Activated naive CD4-positive, alpha-beta T cell treated with anti-CD3 and anti-CD28 coated beads for 36 hours (primary cell): ENCODE results near the gene BAG5. TPM values are rescaled to one million over a fixed set of nuclear protein-coding genes. Genes with fewer than 3 reads are reported as not detected.

Experiments
- CTCF ChIA-PET: fragments of 350-600 bp; sonication (Branson Sonifier 250); formaldehyde crosslinking; loops from one replicate; lab custom pipeline; 2021; ENCODE audit warnings: antibody characterized with exemption; lab: Charles Lee
- DNase-seq: peaks from one replicate; pipeline ENCODE4 v3.0.0-alpha.2; 2020
- H3K27ac Mint-ChIP-seq: one replicate; pipeline ENCODE4 v1.8.0; 2021; ENCODE audit warnings: mild to moderate bottlenecking, mixed read lengths
- H3K27me3 Mint-ChIP-seq: one replicate; pipeline ENCODE4 v1.8.0; 2021; ENCODE audit warnings: low read depth, mixed read lengths
- H3K36me3 Mint-ChIP-seq: one replicate; pipeline ENCODE4 v1.8.0; 2021; ENCODE audit warnings: low read depth, mixed read lengths
- H3K4me1 Mint-ChIP-seq: one replicate; pipeline ENCODE4 v1.8.0; 2021; ENCODE audit warnings: low read depth, mixed read lengths
- H3K4me3 Mint-ChIP-seq: one replicate; pipeline ENCODE4 v1.8.0; 2021; ENCODE audit warnings: mild to moderate bottlenecking, moderate library complexity, mixed read lengths
- H3K9me3 Mint-ChIP-seq: one replicate; pipeline ENCODE4 v1.8.0; 2021; ENCODE audit warnings: mixed read lengths
- intact Hi-C: fragments of 100-400 bp; cut with micrococcal nuclease; formaldehyde crosslinking; loops from one replicate; pipeline ENCODE4 v1.15.1; 2023
- total RNA-seq, 2 experiments: library from RNA; stranded (reverse); gene quantifications; one replicate each; pipeline ENCODE4 v1.2.3, GENCODE V29; 2021

Gene BAG5
- total RNA-seq, 2 experiments from 2014 or later = 15.5 to 16.6 TPM

- H3K27ac Mint-ChIP-seq = no peak overlapping the region
- peaks cover 4% of the 10 kb centered on the region for H3K36me3 Mint-ChIP-seq
- no peak overlapping the region for H3K4me3 Mint-ChIP-seq
- H3K9me3 Mint-ChIP-seq = no peaks in the 10 kb centered on the region
- H3K27me3 Mint-ChIP-seq = no peaks in the 10 kb centered on the region
- no peak for DNase-seq
- no peaks in the 10 kb centered on the region for H3K4me1 Mint-ChIP-seq
- CTCF ChIA-PET = no interaction called here
- intact Hi-C loops = no loop called here
Observed at GRCh38 chr14:103581954-103582703, 19.7 kb upstream of the BAG5 start.

GRCh38 chr14:103581206-103581605, 18.7 kb upstream of the BAG5 start:
- no peak overlapping the region for H3K4me3 Mint-ChIP-seq
- no peaks in the 10 kb centered on the region for H3K9me3 Mint-ChIP-seq
- no peaks in the 10 kb centered on the region for H3K4me1 Mint-ChIP-seq
- DNase-seq = no peak
- no peaks in the 10 kb centered on the region for H3K27me3 Mint-ChIP-seq
- intact Hi-C loops = no loop called here
- H3K27ac Mint-ChIP-seq = no peak overlapping the region
- peaks cover 7% of the 10 kb centered on the region for H3K36me3 Mint-ChIP-seq
- CTCF ChIA-PET = no interaction called here

GRCh38 chr14:103578401-103579075, 16.1 kb upstream of the BAG5 start:
- CTCF ChIA-PET = no interaction called here
- Mint-ChIP-seq H3K27me3 (no peaks in the 10 kb centered on the region), H3K9me3 (no peaks in the 10 kb centered on the region), H3K4me1 (no peaks in the 10 kb centered on the region), H3K27ac (no peak overlapping the region), H3K36me3 (peaks cover 9% of the 10 kb centered on the region), H3K4me3 (no peak overlapping the region)
- intact Hi-C loops = no loop called here
- DNase-seq = no peak

- H3K9me3 Mint-ChIP-seq = no peaks in the 10 kb centered on the region
- no peaks in the 10 kb centered on the region for H3K4me1 Mint-ChIP-seq
- no peak overlapping the region for H3K4me3 Mint-ChIP-seq
- no peaks in the 10 kb centered on the region for H3K27me3 Mint-ChIP-seq
- H3K36me3 Mint-ChIP-seq = peaks cover 10% of the 10 kb centered on the region
- CTCF ChIA-PET = no interaction called here
- intact Hi-C loops = no loop called here
- DNase-seq = no peak
- peak overlapping the region; percentile 52 for H3K27ac Mint-ChIP-seq
Observed at GRCh38 chr14:103576371-103577024, 14.0 kb upstream of the BAG5 start.

GRCh38 chr14:103574707-103575285, 12.3 kb upstream of the BAG5 start:
- peaks cover 10% of the 10 kb centered on the region for H3K36me3 Mint-ChIP-seq
- intact Hi-C loops = loop anchor here (5.0 kb wide), 1 partner anchor 338 kb away; no protein-coding TSS in a partner anchor
- no peaks in the 10 kb centered on the region for H3K9me3 Mint-ChIP-seq
- no peak overlapping the region for H3K4me3 Mint-ChIP-seq
- CTCF ChIA-PET = interaction anchor here (0.7 to 1.0 kb wide), 2 partner anchors 105 to 301 kb away, joined by 3 to 4 read pairs; no protein-coding TSS in a partner anchor
- no peak overlapping the region for H3K27ac Mint-ChIP-seq
- H3K4me1 Mint-ChIP-seq = no peaks in the 10 kb centered on the region
- no peak for DNase-seq
- H3K27me3 Mint-ChIP-seq = no peaks in the 10 kb centered on the region

- Mint-ChIP-seq H3K27ac (no peak overlapping the region), H3K4me1 (peaks cover 1% of the 10 kb centered on the region), H3K9me3 (no peaks in the 10 kb centered on the region), H3K4me3 (no peak overlapping the region), H3K36me3 (peaks cover 10% of the 10 kb centered on the region), H3K27me3 (no peaks in the 10 kb centered on the region)
- no peak for DNase-seq
- intact Hi-C loops = loop anchor here (5.0 kb wide), 1 partner anchor 338 kb away; no protein-coding TSS in a partner anchor
- CTCF ChIA-PET = interaction anchor here (0.6 to 1.0 kb wide), 5 partner anchors 20 to 301 kb away, joined by 3 to 4 read pairs (median 3); no protein-coding TSS in a partner anchor
Observed at GRCh38 chr14:103574104-103574503, 11.6 kb upstream of the BAG5 start.

GRCh38 chr14:103569408-103569807, 7.0 kb upstream of the BAG5 start:
- Mint-ChIP-seq H3K9me3 (no peaks in the 10 kb centered on the region), H3K27ac (no peak overlapping the region), H3K36me3 (peaks cover 5% of the 10 kb centered on the region), H3K4me3 (no peak overlapping the region), H3K4me1 (peaks cover 23% of the 10 kb centered on the region), H3K27me3 (no peaks in the 10 kb centered on the region)
- CTCF ChIA-PET = interaction anchor here (0.6 kb wide), 1 partner anchor 333 kb away, joined by 3 read pairs; no protein-coding TSS in a partner anchor
- no peak for DNase-seq
- intact Hi-C loops = no loop called here

GRCh38 chr14:103568952-103569351, 6.5 kb upstream of the BAG5 start:
- Mint-ChIP-seq H3K27ac (no peak overlapping the region), H3K4me1 (peaks cover 27% of the 10 kb centered on the region), H3K27me3 (no peaks in the 10 kb centered on the region), H3K9me3 (no peaks in the 10 kb centered on the region), H3K36me3 (peaks cover 4% of the 10 kb centered on the region), H3K4me3 (no peak overlapping the region)
- DNase-seq = no peak
- CTCF ChIA-PET = interaction anchor here (0.6 kb wide), 2 partner anchors 78 to 277 kb away, joined by 3 to 6 read pairs; no protein-coding TSS in a partner anchor
- intact Hi-C loops = no loop called here

- H3K27ac Mint-ChIP-seq = no peak overlapping the region
- no peak for DNase-seq
- CTCF ChIA-PET = interaction anchor here (0.6 to 0.7 kb wide), 2 partner anchors 11 to 116 kb away, joined by 3 to 4 read pairs; no protein-coding TSS in a partner anchor
- intact Hi-C loops = loop anchor here (2.0 to 5.0 kb wide), 5 partner anchors 35 to 358 kb away; partner anchors contain the start of genes KLC1, MARK3, TRMT61A and XRCC3
- H3K4me1 Mint-ChIP-seq = peaks cover 59% of the 10 kb centered on the region
- peaks cover 16% of the 10 kb centered on the region for H3K36me3 Mint-ChIP-seq
- peak overlapping the region; percentile 89 for H3K4me3 Mint-ChIP-seq
- no peaks in the 10 kb centered on the region for H3K9me3 Mint-ChIP-seq
- H3K27me3 Mint-ChIP-seq = no peaks in the 10 kb centered on the region
Observed at GRCh38 chr14:103563844-103564505, 1.5 kb upstream of the BAG5 start.

GRCh38 chr14:103563226-103563620, 766 bp upstream of the BAG5 start:
- intact Hi-C loops = loop anchor here (2.0 to 5.0 kb wide), 5 partner anchors 34 to 359 kb away; partner anchors contain the start of genes KLC1, MARK3, TRMT61A and XRCC3
- H3K27ac Mint-ChIP-seq = peak overlapping the region; percentile 54
- no peaks in the 10 kb centered on the region for H3K9me3 Mint-ChIP-seq
- CTCF ChIA-PET = interaction anchor here (1.4 kb wide), 1 partner anchor 62 kb away, joined by 3 read pairs; no protein-coding TSS in a partner anchor
- H3K36me3 Mint-ChIP-seq = peaks cover 21% of the 10 kb centered on the region
- peak; percentile 33 for DNase-seq
- peaks cover 66% of the 10 kb centered on the region for H3K4me1 Mint-ChIP-seq
- H3K27me3 Mint-ChIP-seq = no peaks in the 10 kb centered on the region
- peak overlapping the region; percentile 89 for H3K4me3 Mint-ChIP-seq

GRCh38 chr14:103562179-103562428, 353 bp downstream of the BAG5 start:
- peak overlapping the region; percentile 89 for H3K4me3 Mint-ChIP-seq
- H3K36me3 Mint-ChIP-seq = peaks cover 21% of the 10 kb centered on the region
- H3K27ac Mint-ChIP-seq = peak overlapping the region; percentile 91
- peaks cover 70% of the 10 kb centered on the region for H3K4me1 Mint-ChIP-seq
- CTCF ChIA-PET = interaction anchor here (1.4 to 1.6 kb wide), 3 partner anchors 10 to 61 kb away, joined by 3 to 8 read pairs (median 4); no protein-coding TSS in a partner anchor
- DNase-seq = no peak
- intact Hi-C loops = loop anchor here (2.0 to 5.0 kb wide), 5 partner anchors 33 to 360 kb away; partner anchors contain the start of genes KLC1, MARK3, TRMT61A and XRCC3
- H3K9me3 Mint-ChIP-seq = no peaks in the 10 kb centered on the region
- no peaks in the 10 kb centered on the region for H3K27me3 Mint-ChIP-seq
